ENCODE data around the gene JAG2. TPM values are rescaled to one million over a fixed set of nuclear protein-coding genes. Genes with fewer than 3 reads are reported as not detected.

Gene JAG2
- total RNA-seq, 1 donor from 2014 or later, result 2.4 TPM

- H3K36me3 ChIP-seq (ENCODE audit: control insufficient read depth, insufficient read depth, low read length), result no peaks in the 10 kb centered on the region
- no peak for DNase-seq (ENCODE audit: low read depth)
- H3K4me3 ChIP-seq (ENCODE audit: low read depth, low read length), result no peak overlapping the region
- no peak for TF ChIP-seq CTCF (IDR thresholded peaks at IDR 0.05; ENCODE audit: insufficient read depth, low read length, poor library complexity, severe bottlenecking)
- peaks cover 3% of the 10 kb centered on the region for H3K27me3 ChIP-seq (ENCODE audit: control insufficient read depth, insufficient read depth, low read length)
These were observed 7.3 kb downstream of the JAG2 start for GRCh38 chr14:105161309-105161708.

- DNase-seq (ENCODE audit: low read depth), result no peak
- no peak for TF ChIP-seq CTCF (IDR thresholded peaks at IDR 0.05; ENCODE audit: insufficient read depth, low read length, poor library complexity, severe bottlenecking)
- Histone ChIP-seq H3K36me3 (ENCODE audit: control insufficient read depth, insufficient read depth, low read length) (no peaks in the 10 kb centered on the region), H3K4me3 (ENCODE audit: low read depth, low read length) (no peak overlapping the region), H3K27me3 (ENCODE audit: control insufficient read depth, insufficient read depth, low read length) (peaks cover 3% of the 10 kb centered on the region)
These were observed 7.8 kb downstream of the JAG2 start for GRCh38 chr14:105160776-105161175.

GRCh38 chr14:105159344-105159743 lies 9.2 kb downstream of the JAG2 start:
- Histone ChIP-seq H3K4me3 (ENCODE audit: low read depth, low read length) (no peak overlapping the region), H3K27me3 (ENCODE audit: control insufficient read depth, insufficient read depth, low read length) (no peaks in the 10 kb centered on the region), H3K36me3 (ENCODE audit: control insufficient read depth, insufficient read depth, low read length) (no peaks in the 10 kb centered on the region)
- DNase-seq (ENCODE audit: low read depth), result no peak
- no peak for TF ChIP-seq CTCF (IDR thresholded peaks at IDR 0.05; ENCODE audit: insufficient read depth, low read length, poor library complexity, severe bottlenecking)

GRCh38 chr14:105158794-105159193 lies 9.8 kb downstream of the JAG2 start:
- no peak for DNase-seq (ENCODE audit: low read depth)
- no peak overlapping the region for H3K4me3 ChIP-seq (ENCODE audit: low read depth, low read length)
- H3K36me3 ChIP-seq (ENCODE audit: control insufficient read depth, insufficient read depth, low read length), result no peaks in the 10 kb centered on the region
- H3K27me3 ChIP-seq (ENCODE audit: control insufficient read depth, insufficient read depth, low read length), result no peaks in the 10 kb centered on the region
- no peak for TF ChIP-seq CTCF (IDR thresholded peaks at IDR 0.05; ENCODE audit: insufficient read depth, low read length, poor library complexity, severe bottlenecking)

- no peaks in the 10 kb centered on the region for H3K36me3 ChIP-seq (ENCODE audit: control insufficient read depth, insufficient read depth, low read length)
- TF ChIP-seq CTCF (IDR thresholded peaks at IDR 0.05; ENCODE audit: insufficient read depth, low read length, poor library complexity, severe bottlenecking), result no peak
- no peak overlapping the region for H3K4me3 ChIP-seq (ENCODE audit: low read depth, low read length)
- no peaks in the 10 kb centered on the region for H3K27me3 ChIP-seq (ENCODE audit: control insufficient read depth, insufficient read depth, low read length)
- no peak for DNase-seq (ENCODE audit: low read depth)
These were observed 10.7 kb downstream of the JAG2 start for GRCh38 chr14:105157872-105158271.
